Stimulated activated effector memory CD8-positive, alpha-beta T cell treated with anti-CD3 and anti-CD28 coated beads, Interleukin-12 subunit alpha, Interleukin-12 subunit beta, amount 100 ng/mL, for 72 hours (primary cell): ENCODE results near the gene CHMP6.

Experiments
- ATAC-seq: fragments of 150-1000 bp; cut with Tn5 transposase; 2 replicates; pipeline ENCODE4 v1.10.0; 2021
- DNase-seq, 2 donors: peaks; one replicate each; pipeline ENCODE4 v3.0.0; 2021 to 2022; ENCODE audit warnings: low spot score in 2 of 2
- H3K27ac Mint-ChIP-seq: one replicate; pipeline ENCODE4 v1.8.0; 2022; ENCODE audit warnings: mild to moderate bottlenecking, mixed read lengths
- H3K36me3 Mint-ChIP-seq: one replicate; pipeline ENCODE4 v1.8.0; 2022; ENCODE audit warnings: mild to moderate bottlenecking, mixed read lengths
- H3K4me1 Mint-ChIP-seq: one replicate; pipeline ENCODE4 v1.8.0; 2022; ENCODE audit warnings: mixed read lengths
- H3K4me3 Mint-ChIP-seq: one replicate; pipeline ENCODE4 v1.8.0; 2022; ENCODE audit warnings: mild to moderate bottlenecking, mixed read lengths
- H3K9me3 Mint-ChIP-seq: one replicate; pipeline ENCODE4 v1.8.0; 2022; ENCODE audit warnings: mixed read lengths

The CHMP6 gene

DNA sequence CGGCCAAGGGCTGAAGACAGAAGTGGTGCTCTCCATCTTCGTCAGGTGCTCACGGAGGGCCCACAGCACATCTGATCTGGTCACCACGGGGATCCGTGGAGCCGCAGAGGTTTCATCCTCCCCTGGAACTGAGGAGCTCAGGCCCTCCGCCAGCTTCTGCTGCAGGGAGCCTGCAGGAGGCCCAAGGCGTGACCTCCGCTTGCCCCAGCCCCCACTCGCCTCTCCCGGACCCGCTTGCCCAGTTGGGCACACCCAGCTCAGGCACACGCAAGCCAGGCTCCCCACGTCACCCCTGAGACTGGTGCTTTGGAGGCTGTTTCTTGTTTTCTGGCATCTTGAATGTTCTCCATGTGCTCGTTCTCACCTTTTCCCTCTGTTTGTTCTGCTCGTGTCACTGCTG lies 39.4 kb upstream of the CHMP6 start:
- DNase-seq (no peak), ATAC-seq (no peak)
- Mint-ChIP-seq H3K9me3 (no peaks in the 10 kb centered on the region), H3K27ac (peak overlapping the region; percentile 52), H3K4me3 (no peak overlapping the region), H3K36me3 (peaks cover 69% of the 10 kb centered on the region), H3K4me1 (no peaks in the 10 kb centered on the region)

GRCh38 chr17:80953471-80954315 lies 37.9 kb upstream of the CHMP6 start:
- DNase-seq (no peak), ATAC-seq (no peak)
- Mint-ChIP-seq H3K9me3 (no peaks in the 10 kb centered on the region), H3K36me3 (peaks cover 73% of the 10 kb centered on the region), H3K4me3 (no peak overlapping the region), H3K27ac (no peak overlapping the region), H3K4me1 (no peaks in the 10 kb centered on the region)

- no peaks in the 10 kb centered on the region for H3K9me3 Mint-ChIP-seq
- DNase-seq (no peak), ATAC-seq (no peak)
- no peaks in the 10 kb centered on the region for H3K4me1 Mint-ChIP-seq
- H3K4me3 Mint-ChIP-seq: no peak overlapping the region
- peak overlapping the region; percentile 40 for H3K27ac Mint-ChIP-seq
- H3K36me3 Mint-ChIP-seq: peaks cover 68% of the 10 kb centered on the region
These were observed 36.6 kb upstream of the CHMP6 start for GRCh38 chr17:80955078-80955477.

- DNase-seq (no peak), ATAC-seq (no peak)
- Mint-ChIP-seq H3K4me1 (no peaks in the 10 kb centered on the region), H3K36me3 (peaks cover 64% of the 10 kb centered on the region), H3K9me3 (no peaks in the 10 kb centered on the region), H3K4me3 (no peak overlapping the region), H3K27ac (no peak overlapping the region)
These were observed 35.9 kb upstream of the CHMP6 start for GRCh38 chr17:80955671-80956280.

- ATAC-seq: no peak
- Mint-ChIP-seq H3K4me1 (no peaks in the 10 kb centered on the region), H3K27ac (no peak overlapping the region), H3K4me3 (no peak overlapping the region), H3K36me3 (peaks cover 64% of the 10 kb centered on the region), H3K9me3 (no peaks in the 10 kb centered on the region)
- DNase-seq: no peak
These were observed 35.1 kb upstream of the CHMP6 start for GRCh38 chr17:80956321-80957190.

GRCh38 chr17:80957461-80957941 lies 34.1 kb upstream of the CHMP6 start:
- Mint-ChIP-seq H3K36me3 (peaks cover 67% of the 10 kb centered on the region), H3K27ac (no peak overlapping the region), H3K9me3 (no peaks in the 10 kb centered on the region), H3K4me3 (no peak overlapping the region), H3K4me1 (no peaks in the 10 kb centered on the region)
- no peak for ATAC-seq
- DNase-seq: no peak

GRCh38 chr17:80959330-80960036 lies 32.2 kb upstream of the CHMP6 start:
- no peaks in the 10 kb centered on the region for H3K4me1 Mint-ChIP-seq
- no peak overlapping the region for H3K4me3 Mint-ChIP-seq
- H3K36me3 Mint-ChIP-seq: peaks cover 61% of the 10 kb centered on the region
- ATAC-seq (no peak), DNase-seq (no peak)
- no peaks in the 10 kb centered on the region for H3K9me3 Mint-ChIP-seq
- peak overlapping the region; percentile 61 for H3K27ac Mint-ChIP-seq

DNA sequence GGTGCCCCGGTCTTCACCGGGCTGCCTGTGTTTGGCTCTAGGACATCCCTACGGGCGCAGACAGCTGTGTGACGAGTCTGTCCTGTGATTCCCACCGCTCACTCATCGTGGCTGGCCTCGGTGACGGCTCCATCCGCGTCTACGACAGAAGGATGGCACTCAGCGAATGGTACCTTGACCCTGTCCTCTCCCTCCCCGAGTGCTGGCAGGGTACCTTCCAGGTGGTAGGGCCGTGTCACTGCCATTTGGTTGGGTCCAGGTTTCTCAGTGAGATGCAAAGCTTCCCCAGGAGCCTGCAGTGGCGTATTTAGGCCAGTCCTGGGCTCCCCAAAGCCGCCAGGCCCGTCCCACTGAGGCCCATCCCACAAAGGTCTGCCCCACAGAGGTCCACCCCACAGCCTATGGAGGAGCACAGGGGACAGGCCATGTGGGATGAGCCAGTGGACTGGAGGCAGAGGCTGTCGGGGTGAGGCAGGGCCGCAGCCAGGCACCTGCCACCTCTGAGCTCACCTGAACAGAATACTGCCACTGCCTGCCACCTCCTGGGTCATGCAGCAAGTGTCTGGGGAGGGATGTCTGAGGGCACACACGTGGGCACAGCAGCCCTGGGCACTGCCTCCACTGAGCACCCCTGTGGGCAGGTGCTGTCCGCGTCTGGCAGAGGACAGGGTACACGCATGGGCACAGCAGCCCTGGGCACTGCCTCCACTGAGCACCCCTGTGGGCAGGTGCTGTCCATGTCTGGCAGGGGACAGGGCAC lies 31.4 kb upstream of the CHMP6 start:
- H3K27ac Mint-ChIP-seq: no peak overlapping the region
- H3K4me3 Mint-ChIP-seq: no peak overlapping the region
- H3K4me1 Mint-ChIP-seq: no peaks in the 10 kb centered on the region
- H3K36me3 Mint-ChIP-seq: peaks cover 61% of the 10 kb centered on the region
- no peak for ATAC-seq
- no peaks in the 10 kb centered on the region for H3K9me3 Mint-ChIP-seq
- no peak for DNase-seq

GRCh38 chr17:80960797-80961452 lies 30.7 kb upstream of the CHMP6 start:
- no peak overlapping the region for H3K27ac Mint-ChIP-seq
- H3K9me3 Mint-ChIP-seq: no peaks in the 10 kb centered on the region
- ATAC-seq (no peak), DNase-seq (no peak)
- H3K36me3 Mint-ChIP-seq: peaks cover 64% of the 10 kb centered on the region
- H3K4me3 Mint-ChIP-seq: no peak overlapping the region
- H3K4me1 Mint-ChIP-seq: no peaks in the 10 kb centered on the region

- DNase-seq (no peak), ATAC-seq (no peak)
- H3K4me1 Mint-ChIP-seq: no peaks in the 10 kb centered on the region
- H3K9me3 Mint-ChIP-seq: no peaks in the 10 kb centered on the region
- H3K27ac Mint-ChIP-seq: peak overlapping the region; percentile 14
- H3K36me3 Mint-ChIP-seq: peaks cover 68% of the 10 kb centered on the region
- H3K4me3 Mint-ChIP-seq: no peak overlapping the region
These were observed 29.9 kb upstream of the CHMP6 start for GRCh38 chr17:80961541-80962330.

GRCh38 chr17:80962356-80963329 lies 29.0 kb upstream of the CHMP6 start:
- H3K27ac Mint-ChIP-seq: peak overlapping the region; percentile 14
- H3K36me3 Mint-ChIP-seq: peaks cover 71% of the 10 kb centered on the region
- H3K9me3 Mint-ChIP-seq: no peaks in the 10 kb centered on the region
- DNase-seq (no peak), ATAC-seq (no peak)
- no peaks in the 10 kb centered on the region for H3K4me1 Mint-ChIP-seq
- H3K4me3 Mint-ChIP-seq: no peak overlapping the region

- Mint-ChIP-seq H3K4me1 (no peaks in the 10 kb centered on the region), H3K27ac (peak overlapping the region; percentile 63), H3K9me3 (no peaks in the 10 kb centered on the region), H3K4me3 (no peak overlapping the region), H3K36me3 (peaks cover 73% of the 10 kb centered on the region)
- no peak for DNase-seq
- ATAC-seq: no peak
These were observed 27.7 kb upstream of the CHMP6 start for GRCh38 chr17:80963812-80964543.
